ENCODE measurements around the gene IGF2BP2.

DNA sequence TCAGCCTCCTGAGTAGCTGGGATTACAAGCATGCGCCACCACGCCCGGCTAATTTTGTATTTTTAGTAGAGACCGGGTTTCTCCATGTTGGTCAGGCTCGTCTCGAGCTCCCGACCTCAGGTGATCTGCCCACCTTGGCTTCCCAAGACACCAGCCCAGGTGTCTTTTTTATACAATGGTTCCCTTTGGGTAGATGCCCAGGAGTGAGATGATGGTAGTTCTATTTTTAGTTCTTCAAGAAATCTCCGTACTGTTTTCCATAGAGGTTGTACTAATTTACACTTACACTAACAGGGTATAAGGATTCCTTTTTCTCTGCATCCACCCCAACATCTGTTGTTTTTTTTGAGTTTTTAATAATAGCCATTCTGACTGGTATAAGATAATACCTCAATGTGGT lies 94.3 kb downstream of the IGF2BP2 start:
- TF ChIP-seq, protein P1, sequence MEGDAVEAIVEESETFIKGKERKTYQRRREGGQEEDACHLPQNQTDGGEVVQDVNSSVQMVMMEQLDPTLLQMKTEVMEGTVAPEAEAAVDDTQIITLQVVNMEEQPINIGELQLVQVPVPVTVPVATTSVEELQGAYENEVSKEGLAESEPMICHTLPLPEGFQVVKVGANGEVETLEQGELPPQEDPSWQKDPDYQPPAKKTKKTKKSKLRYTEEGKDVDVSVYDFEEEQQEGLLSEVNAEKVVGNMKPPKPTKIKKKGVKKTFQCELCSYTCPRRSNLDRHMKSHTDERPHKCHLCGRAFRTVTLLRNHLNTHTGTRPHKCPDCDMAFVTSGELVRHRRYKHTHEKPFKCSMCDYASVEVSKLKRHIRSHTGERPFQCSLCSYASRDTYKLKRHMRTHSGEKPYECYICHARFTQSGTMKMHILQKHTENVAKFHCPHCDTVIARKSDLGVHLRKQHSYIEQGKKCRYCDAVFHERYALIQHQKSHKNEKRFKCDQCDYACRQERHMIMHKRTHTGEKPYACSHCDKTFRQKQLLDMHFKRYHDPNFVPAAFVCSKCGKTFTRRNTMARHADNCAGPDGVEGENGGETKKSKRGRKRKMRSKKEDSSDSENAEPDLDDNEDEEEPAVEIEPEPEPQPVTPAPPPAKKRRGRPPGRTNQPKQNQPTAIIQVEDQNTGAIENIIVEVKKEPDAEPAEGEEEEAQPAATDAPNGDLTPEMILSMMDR (IDR thresholded peaks at IDR 0.05), result no peak
- no peak for TF ChIP-seq POLR2A (IDR thresholded peaks at IDR 0.05)

Measured in esophagus squamous epithelium (tissue), 4 donors.